Measurements from ENCODE around the gene ORM1.

The ORM1 gene

DNA sequence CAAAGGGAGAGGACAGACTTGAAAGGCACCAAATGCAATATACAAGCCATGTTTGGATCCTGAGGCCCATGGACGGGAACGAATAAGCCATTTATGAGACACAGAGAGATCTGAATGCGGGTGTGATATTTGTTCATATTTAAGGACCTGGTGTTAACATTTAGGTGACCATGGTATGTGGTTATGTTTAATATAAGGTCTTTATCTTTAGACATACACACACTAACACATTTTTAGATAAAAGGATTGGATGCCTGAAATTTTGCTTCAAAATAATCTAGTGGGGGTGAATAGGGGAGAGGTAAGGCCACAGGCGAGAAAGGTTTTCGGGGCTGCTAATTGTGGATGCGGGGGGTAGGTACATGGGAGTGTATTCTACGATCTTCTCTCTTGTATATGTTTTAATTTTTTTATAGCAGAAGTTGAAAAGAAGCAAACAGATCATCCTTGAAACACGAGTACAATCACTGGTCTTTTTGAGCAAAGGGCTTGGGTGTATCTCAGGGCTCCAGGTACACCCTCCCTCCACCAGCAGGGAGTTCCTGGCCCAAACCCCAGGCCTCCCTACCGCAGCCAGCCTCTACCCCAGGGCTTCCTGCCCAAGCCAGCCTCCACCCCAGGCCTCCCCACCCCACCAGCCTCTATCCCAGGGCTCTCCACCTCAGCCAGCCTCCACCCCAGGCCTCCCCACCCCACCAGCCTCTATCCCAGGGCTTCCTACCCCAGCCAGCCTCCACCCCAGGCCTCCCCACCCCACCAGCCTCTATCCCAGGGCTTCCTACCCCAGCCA is 52.7 kb downstream of the ORM1 start:
- Histone ChIP-seq H3K9ac (ENCODE audit: low read length) (no peak overlapping the region), H3K27me3 (ENCODE audit: control insufficient read depth, insufficient read depth, low read length) (no peaks in the 10 kb centered on the region), H3K27ac (ENCODE audit: low read length) (no peak overlapping the region), H3K4me1 (ENCODE audit: control insufficient read depth, low read depth, low read length) (peaks cover 23% of the 10 kb centered on the region), H3K9me3 (ENCODE audit: control insufficient read depth, low read depth, low read length) (no peaks in the 10 kb centered on the region), H3K4me3 (ENCODE audit: low read length) (no peak overlapping the region), H3K36me3 (ENCODE audit: control insufficient read depth, low read depth, low read length) (no peaks in the 10 kb centered on the region)

All from iPS-18a (cell line).